SK-N-SH treated with all-trans-retinoic acid at 6 μM for 48 hours (cell line): ENCODE data around the gene MAP3K20.

Experiments used
- CREB5 ChIP-seq: fragments of 250-450 bp; sonication (Bioruptor Pico); IDR thresholded peaks from 2 replicates; pipeline ENCODE4 v1.5.1; 2020; ENCODE audit warnings: low read depth, mild to moderate bottlenecking, moderate library complexity
- CSDC2 ChIP-seq: fragments of 250-450 bp; sonication (Bioruptor Pico); IDR thresholded peaks from 2 replicates; pipeline ENCODE4 v1.5.0; 2020; ENCODE audit warnings: mild to moderate bottlenecking, moderate library complexity
- ESRRG ChIP-seq: fragments of 250-450 bp; sonication (Bioruptor Pico); IDR thresholded peaks from 2 replicates; pipeline ENCODE4 v1.6.1; 2021; ENCODE audit warnings: mild to moderate bottlenecking
- OSR1 ChIP-seq: fragments of 250-450 bp; sonication (Bioruptor Pico); IDR thresholded peaks from 2 replicates; pipeline ENCODE4 v1.8.0; 2022; ENCODE audit warnings: moderate library complexity, mild to moderate bottlenecking, inconsistent platforms
- POU6F1 ChIP-seq: fragments of 250-450 bp; sonication (Bioruptor Pico); IDR thresholded peaks from 2 replicates; pipeline ENCODE4 v1.8.0; 2021; ENCODE audit warnings: low read depth, mild to moderate bottlenecking, moderate library complexity, borderline replicate concordance
- RARB ChIP-seq: fragments of 250-450 bp; sonication (Bioruptor Pico); IDR thresholded peaks from 2 replicates; pipeline ENCODE4 v1.8.0; 2021; ENCODE audit warnings: mild to moderate bottlenecking, moderate library complexity
- TOX ChIP-seq: fragments of 250-450 bp; sonication (Bioruptor Pico); IDR thresholded peaks from 2 replicates; pipeline ENCODE4 v1.8.0; 2021; ENCODE audit warnings: mild to moderate bottlenecking, moderate library complexity, borderline replicate concordance

GRCh38 chr2:173196080-173196479 lies 120.4 kb downstream of the MAP3K20 start:
- no peak for TF ChIP-seq RARB (CRISPR knock-in tag)
- TF ChIP-seq TOX, result no peak
- TF ChIP-seq OSR1 (CRISPR knock-in tag), result no peak
- no peak for TF ChIP-seq CSDC2 (CRISPR knock-in tag)
- no peak for TF ChIP-seq POU6F1 (CRISPR knock-in tag)
- TF ChIP-seq ESRRG (CRISPR knock-in tag), result no peak
- no peak for TF ChIP-seq CREB5 (CRISPR knock-in tag)
